KMS-11 (cell line): ENCODE data around the gene OTUD7B.

Source experiments
- H2AFZ ChIP-seq: fragments of 200-600 bp; sonication (generic); 2 replicates; pipeline ENCODE4 v1.6.1; 2016; ENCODE audit warnings: antibody characterized with exemption, mixed run types, low read depth
- H3K27ac ChIP-seq: fragments of 200-600 bp; sonication (generic); 2 replicates; pipeline ENCODE4 v1.6.1; 2016; ENCODE audit warnings: mild to moderate bottlenecking, mixed run types
- H3K27me3 ChIP-seq: fragments of 200-600 bp; sonication (generic); 2 replicates; pipeline ENCODE4 v1.6.1; 2017; ENCODE audit warnings: mild to moderate bottlenecking, low read depth, mixed run types, moderate library complexity; ENCODE audit not compliant: insufficient read depth
- H3K36me3 ChIP-seq: fragments of 200-600 bp; sonication (generic); 2 replicates; pipeline ENCODE4 v1.6.1; 2017; ENCODE audit warnings: mild to moderate bottlenecking, mixed run types; ENCODE audit not compliant: insufficient read depth
- H3K4me1 ChIP-seq: fragments of 200-600 bp; sonication (generic); 2 replicates; pipeline ENCODE4 v1.6.1; 2016; ENCODE audit warnings: mild to moderate bottlenecking, low read depth, mixed run types; ENCODE audit not compliant: poor library complexity, severe bottlenecking
- H3K4me2 ChIP-seq: fragments of 200-600 bp; sonication (generic); 2 replicates; pipeline ENCODE4 v1.7.0; 2016; ENCODE audit warnings: mild to moderate bottlenecking, mixed run types
- H3K4me3 ChIP-seq: fragments of 200-600 bp; sonication (generic); IDR thresholded peaks from 2 replicates; pipeline ENCODE4 v1.6.1; 2017; ENCODE audit warnings: low read depth, low read length, mixed read lengths; ENCODE audit not compliant: insufficient read depth
- H3K79me2 ChIP-seq: fragments of 200-600 bp; sonication (generic); 2 replicates; pipeline ENCODE4 v1.6.1; 2016; ENCODE audit warnings: low read depth, mixed run types; ENCODE audit not compliant: insufficient read depth
- H3K9ac ChIP-seq: fragments of 200-600 bp; sonication (generic); 2 replicates; pipeline ENCODE4 v1.6.1; 2016; ENCODE audit warnings: mild to moderate bottlenecking, mixed run types
- H4K20me1 ChIP-seq: fragments of 200-600 bp; sonication (generic); 2 replicates; pipeline ENCODE4 v1.6.1; 2016; ENCODE audit warnings: mild to moderate bottlenecking, mixed run types; ENCODE audit not compliant: insufficient read depth
- TF ChIP-seq, protein P1 (sequence below): fragments of 200-600 bp; sonication (generic); conservative IDR thresholded peaks from 2 replicates; pipeline ENCODE4 v1.6.1; 2017; ENCODE audit warnings: low read depth, mild to moderate bottlenecking, antibody characterized with exemption, low read length, moderate library complexity, mixed read lengths

Gene OTUD7B

DNA sequence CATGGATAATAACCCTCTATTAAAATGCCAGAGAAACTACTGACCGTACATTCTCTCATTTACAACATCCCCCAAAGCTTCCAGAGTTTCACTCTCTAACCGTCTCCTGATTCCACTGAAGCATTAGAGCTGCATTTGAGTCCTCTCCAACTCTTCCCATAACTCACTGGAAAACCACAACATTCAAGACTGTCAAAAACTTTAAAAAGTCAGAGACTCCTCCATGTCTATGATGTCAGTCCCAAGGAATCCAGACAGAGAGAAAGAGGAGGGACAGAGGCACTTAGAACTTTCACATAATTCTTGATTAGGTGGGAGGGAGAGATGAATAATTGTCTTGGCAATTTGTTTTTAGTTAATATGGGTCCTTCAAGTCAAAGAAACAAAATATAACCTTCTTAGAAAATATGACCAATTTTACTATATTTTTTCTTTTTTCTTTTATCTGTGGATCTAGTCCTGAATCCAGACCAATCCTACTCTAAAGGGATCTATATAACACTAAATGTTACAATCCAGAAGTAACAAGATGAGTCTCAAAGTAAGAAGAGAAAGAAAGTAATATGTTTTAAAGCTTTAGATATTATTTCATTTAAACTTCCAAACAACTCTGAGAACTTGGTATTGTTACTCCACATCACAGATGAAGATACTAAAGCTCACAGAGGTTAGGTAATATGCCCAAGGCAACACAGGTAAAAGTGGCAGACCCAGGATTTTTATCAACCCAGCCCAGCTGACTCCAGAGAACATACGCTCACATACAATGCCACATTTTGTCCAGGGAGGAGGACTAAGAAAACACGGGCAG lies 23.8 kb downstream of the OTUD7B start:
- 0 out of 2 replicates have a peak, but pooled peaks cover 12% of the 10 kb centered on the region for H3K79me2 ChIP-seq
- TF ChIP-seq, protein P1, sequence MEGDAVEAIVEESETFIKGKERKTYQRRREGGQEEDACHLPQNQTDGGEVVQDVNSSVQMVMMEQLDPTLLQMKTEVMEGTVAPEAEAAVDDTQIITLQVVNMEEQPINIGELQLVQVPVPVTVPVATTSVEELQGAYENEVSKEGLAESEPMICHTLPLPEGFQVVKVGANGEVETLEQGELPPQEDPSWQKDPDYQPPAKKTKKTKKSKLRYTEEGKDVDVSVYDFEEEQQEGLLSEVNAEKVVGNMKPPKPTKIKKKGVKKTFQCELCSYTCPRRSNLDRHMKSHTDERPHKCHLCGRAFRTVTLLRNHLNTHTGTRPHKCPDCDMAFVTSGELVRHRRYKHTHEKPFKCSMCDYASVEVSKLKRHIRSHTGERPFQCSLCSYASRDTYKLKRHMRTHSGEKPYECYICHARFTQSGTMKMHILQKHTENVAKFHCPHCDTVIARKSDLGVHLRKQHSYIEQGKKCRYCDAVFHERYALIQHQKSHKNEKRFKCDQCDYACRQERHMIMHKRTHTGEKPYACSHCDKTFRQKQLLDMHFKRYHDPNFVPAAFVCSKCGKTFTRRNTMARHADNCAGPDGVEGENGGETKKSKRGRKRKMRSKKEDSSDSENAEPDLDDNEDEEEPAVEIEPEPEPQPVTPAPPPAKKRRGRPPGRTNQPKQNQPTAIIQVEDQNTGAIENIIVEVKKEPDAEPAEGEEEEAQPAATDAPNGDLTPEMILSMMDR = no peak
- H3K27me3 ChIP-seq = no peaks in the 10 kb centered on the region

DNA sequence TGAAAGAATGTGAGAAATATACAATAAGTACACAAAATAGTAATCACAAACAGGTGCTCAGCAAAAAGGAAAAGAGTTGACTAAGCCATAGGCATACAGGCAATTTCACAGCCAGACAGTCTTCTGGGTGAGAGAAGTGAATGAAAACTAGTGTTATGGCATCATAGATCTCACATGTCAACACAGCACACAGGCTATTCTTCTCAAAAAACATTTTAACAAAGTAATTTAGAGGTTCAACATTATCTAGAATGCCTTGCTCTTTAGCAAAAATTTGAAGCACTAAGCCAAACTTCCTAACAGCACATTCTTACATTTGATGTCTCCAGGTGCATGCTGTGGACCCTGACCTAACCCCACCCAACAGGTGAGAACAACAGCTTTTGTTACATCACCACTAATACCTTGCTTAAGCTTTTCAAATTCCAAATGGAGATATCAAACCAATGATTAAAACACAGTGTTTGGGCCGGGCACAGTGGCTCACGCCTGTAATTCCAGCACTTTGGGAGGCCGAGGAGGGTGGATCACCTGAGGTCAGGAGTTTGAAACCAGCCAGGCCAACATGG lies 30.5 kb downstream of the OTUD7B start:
- Histone ChIP-seq H3K4me2 (no peak overlapping the region), H3K27ac (no peak overlapping the region), H3K36me3 (no peaks in the 10 kb centered on the region; the same call in 1 of the 2 replicates), H3K9ac (no peak overlapping the region), H3K4me1 (peaks cover 53% of the 10 kb centered on the region), H3K79me2 (peaks cover 7% of the 10 kb centered on the region; the same call in 1 of the 2 replicates), H2AFZ (no peak overlapping the region), H3K4me3 (no peak overlapping the region), H3K27me3 (no peaks in the 10 kb centered on the region), H4K20me1 (0 out of 2 replicates have a peak, but pooled peaks cover 3% of the 10 kb centered on the region)
- TF ChIP-seq, protein P1 = no peak

More for the DNA sequence above, 23.8 kb downstream of the OTUD7B start:
- Histone ChIP-seq H2AFZ (no peak overlapping the region), H3K4me1 (no peaks in the 10 kb centered on the region), H3K36me3 (no peaks in the 10 kb centered on the region), H3K9ac (no peak overlapping the region), H3K4me3 (no peak overlapping the region), H4K20me1 (no peaks in the 10 kb centered on the region; the same call in 1 of the 2 replicates), H3K4me2 (no peak overlapping the region), H3K27ac (no peak overlapping the region)

DNA sequence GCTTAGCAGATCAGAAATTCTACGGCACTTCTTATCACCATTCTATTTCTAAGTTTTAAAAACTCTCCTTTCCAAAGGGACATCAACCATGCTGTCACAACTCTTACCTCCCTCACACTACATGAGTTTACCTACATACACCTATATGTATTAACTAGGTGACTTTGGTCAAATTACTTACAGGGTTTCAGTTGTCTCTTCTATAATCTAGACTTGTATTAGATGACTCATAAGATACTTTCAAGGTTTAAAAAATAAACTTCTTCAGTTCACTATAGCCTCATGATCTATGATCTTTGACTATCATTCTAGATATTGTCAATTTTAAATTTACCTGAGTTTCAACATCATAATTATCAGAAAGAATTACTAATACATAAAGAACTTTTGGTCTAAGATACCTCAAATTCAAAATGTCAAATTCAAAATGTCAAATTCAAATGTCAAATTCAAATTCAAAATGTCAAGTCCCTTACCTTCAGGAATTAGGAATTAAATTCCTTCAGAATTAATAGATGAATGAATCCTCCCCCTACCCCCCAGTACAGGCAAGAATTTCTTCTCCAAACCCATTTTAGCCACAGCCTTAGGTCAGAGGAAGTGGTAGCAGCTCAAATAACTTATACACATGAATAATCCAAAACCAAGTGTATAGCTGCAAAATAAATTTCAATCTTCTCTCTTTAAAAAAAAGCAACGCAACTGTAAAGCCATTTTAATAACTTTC lies 31.1 kb downstream of the OTUD7B start:
- H3K4me1 ChIP-seq = peaks cover 53% of the 10 kb centered on the region

DNA sequence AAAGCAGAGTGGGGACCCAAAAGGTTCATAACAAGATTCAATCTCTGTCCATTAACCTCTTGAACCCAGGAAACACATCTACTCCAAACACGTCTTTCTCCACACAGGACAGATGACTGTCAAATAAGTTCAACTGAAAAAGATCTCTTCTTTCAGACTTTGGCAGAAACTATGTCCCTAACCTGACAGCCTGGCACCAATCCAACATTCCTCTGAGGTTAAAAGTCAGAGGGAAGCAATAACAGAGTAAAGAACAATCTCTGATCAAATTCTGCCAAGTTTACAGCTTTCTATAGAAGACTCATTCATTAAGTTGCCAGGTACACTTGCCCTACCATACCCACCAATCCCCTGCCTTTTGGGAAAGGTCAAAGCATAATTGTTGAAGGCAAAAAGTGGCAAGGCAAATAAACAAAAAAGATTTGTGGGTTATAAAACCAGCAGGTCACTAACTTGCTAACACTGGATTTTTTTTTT lies 31.9 kb downstream of the OTUD7B start:
- Histone ChIP-seq H3K4me3 (no peak overlapping the region), H3K4me2 (no peak overlapping the region; the same call in 1 of the 2 replicates), H3K27ac (no peak overlapping the region), H3K79me2 (peaks cover 7% of the 10 kb centered on the region; the same call in 1 of the 2 replicates), H4K20me1 (0 out of 2 replicates have a peak, but pooled peaks cover 3% of the 10 kb centered on the region), H2AFZ (no peak overlapping the region), H3K36me3 (no peaks in the 10 kb centered on the region; the same call in 1 of the 2 replicates), H3K4me1 (peaks cover 53% of the 10 kb centered on the region), H3K9ac (no peak overlapping the region), H3K27me3 (no peaks in the 10 kb centered on the region)
- TF ChIP-seq, protein P1 = no peak

More for the DNA sequence above, 31.1 kb downstream of the OTUD7B start:
- Histone ChIP-seq H3K79me2 (peaks cover 7% of the 10 kb centered on the region; the same call in 1 of the 2 replicates), H3K27ac (no peak overlapping the region), H2AFZ (no peak overlapping the region), H3K27me3 (no peaks in the 10 kb centered on the region), H4K20me1 (0 out of 2 replicates have a peak, but pooled peaks cover 3% of the 10 kb centered on the region), H3K9ac (no peak overlapping the region), H3K36me3 (no peaks in the 10 kb centered on the region; the same call in 1 of the 2 replicates), H3K4me2 (no peak overlapping the region; the same call in 1 of the 2 replicates), H3K4me3 (no peak overlapping the region)
- TF ChIP-seq, protein P1 = no peak
